Stomach (tissue), 4 donors: ENCODE data around the gene NOTO.

Experiments
- CTCF ChIP-seq, 7 experiments: fragments of 450-650 bp in 4 of 7; fragments of 200-600 bp in 3 of 7; sonication (generic) in 3 of 7; IDR thresholded peaks; one replicate each; pipeline ENCODE4 v1.5.1; 2016 to 2019; ENCODE audit warnings: antibody characterized with exemption in 7 of 7, control low read depth in 2 of 7, mild to moderate bottlenecking in 1 of 7
- EP300 ChIP-seq: sonication (generic); formaldehyde crosslinking; IDR thresholded peaks from one replicate; pipeline ENCODE4 v1.6.1; 2017; ENCODE audit warnings: antibody characterized with exemption
- POLR2A ChIP-seq, 4 donors: fragments of 450-650 bp; IDR thresholded peaks; one replicate each; pipeline ENCODE4 v1.6.1; 2016; ENCODE audit warnings: antibody characterized with exemption in 4 of 4, control low read depth in 2 of 4, mild to moderate bottlenecking in 1 of 4, moderate library complexity in 1 of 4
- POLR2AphosphoS5 ChIP-seq, 3 donors: sonication (generic); formaldehyde crosslinking; IDR thresholded peaks; one replicate each; pipeline ENCODE4 v1.6.1; 2016; ENCODE audit warnings: antibody characterized with exemption in 3 of 3

GRCh38 chr2:73258913-73259215 lies 56.5 kb downstream of the NOTO start:
- TF ChIP-seq CTCF (IDR thresholded peaks at IDR 0.05) (no peak), POLR2A (IDR thresholded peaks at IDR 0.05) (no peak), POLR2AphosphoS5 (IDR thresholded peaks at IDR 0.05) (no peak), EP300 (no peak)
